Astrocyte of the spinal cord (primary cell): Measurements from ENCODE around the gene TRIM38.
"Not testable (repeated sequence)": the region's sequence is repeated elsewhere in the genome, so short reads cannot be mapped to it uniquely, and the experiment has no call there.

Experiments
- DNase-seq: peaks from one replicate; pipeline ENCODE4 v3.0.0; 2011; ENCODE audit warnings: low read depth, low spot score
- H3K4me3 ChIP-seq: 2 replicates; pipeline ENCODE4 v1.5.1; 2011; ENCODE audit warnings: low read depth, mild to moderate bottlenecking, low read length, moderate library complexity
- in situ Hi-C: cut with HindIII; loops from 2 replicates; pipeline ENCODE4 v1.10.0; 2017; ENCODE audit warnings: low sequenced_read_pairs
- TF ChIP-seq, protein P1 (sequence below): IDR thresholded peaks from 2 replicates; pipeline ENCODE4 v1.5.1; 2012; ENCODE audit warnings: low read depth, mild to moderate bottlenecking, low read length, inconsistent platforms

Gene TRIM38

DNA sequence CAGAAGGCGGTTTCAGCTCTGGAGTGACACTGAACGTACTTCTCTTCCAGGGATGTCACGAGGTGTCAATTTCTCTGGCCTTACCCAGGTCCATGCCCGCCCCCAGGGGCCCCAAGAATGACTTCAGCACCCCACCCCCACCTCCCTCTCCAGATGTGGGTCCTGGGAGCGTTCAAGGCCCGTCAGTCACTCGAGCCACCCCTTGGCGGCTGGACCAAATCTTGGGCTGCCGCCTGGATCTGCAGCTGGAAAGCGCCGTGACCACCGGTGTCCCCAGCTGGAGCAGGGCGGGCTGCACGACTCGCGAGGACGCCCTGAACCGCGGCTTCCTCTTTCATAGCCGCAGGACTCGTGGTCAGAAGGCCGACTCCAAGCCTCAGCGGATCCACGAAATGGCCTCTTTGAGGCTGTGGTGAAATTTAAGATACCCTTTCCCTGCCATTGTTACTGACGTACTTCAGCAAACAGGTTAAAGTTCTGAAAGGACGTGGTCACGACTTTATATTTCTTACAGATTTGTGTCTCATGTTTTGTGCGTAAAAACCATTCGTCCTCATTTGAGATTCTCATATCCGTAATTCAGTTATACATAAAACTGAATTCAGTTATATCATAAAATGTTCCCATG is 29.3 kb downstream of the TRIM38 start:
- in situ Hi-C loops: no loop called here
- DNase-seq: peak; percentile 79
- TF ChIP-seq, protein P1, sequence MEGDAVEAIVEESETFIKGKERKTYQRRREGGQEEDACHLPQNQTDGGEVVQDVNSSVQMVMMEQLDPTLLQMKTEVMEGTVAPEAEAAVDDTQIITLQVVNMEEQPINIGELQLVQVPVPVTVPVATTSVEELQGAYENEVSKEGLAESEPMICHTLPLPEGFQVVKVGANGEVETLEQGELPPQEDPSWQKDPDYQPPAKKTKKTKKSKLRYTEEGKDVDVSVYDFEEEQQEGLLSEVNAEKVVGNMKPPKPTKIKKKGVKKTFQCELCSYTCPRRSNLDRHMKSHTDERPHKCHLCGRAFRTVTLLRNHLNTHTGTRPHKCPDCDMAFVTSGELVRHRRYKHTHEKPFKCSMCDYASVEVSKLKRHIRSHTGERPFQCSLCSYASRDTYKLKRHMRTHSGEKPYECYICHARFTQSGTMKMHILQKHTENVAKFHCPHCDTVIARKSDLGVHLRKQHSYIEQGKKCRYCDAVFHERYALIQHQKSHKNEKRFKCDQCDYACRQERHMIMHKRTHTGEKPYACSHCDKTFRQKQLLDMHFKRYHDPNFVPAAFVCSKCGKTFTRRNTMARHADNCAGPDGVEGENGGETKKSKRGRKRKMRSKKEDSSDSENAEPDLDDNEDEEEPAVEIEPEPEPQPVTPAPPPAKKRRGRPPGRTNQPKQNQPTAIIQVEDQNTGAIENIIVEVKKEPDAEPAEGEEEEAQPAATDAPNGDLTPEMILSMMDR: no peak
- peak overlapping the region; percentile 72 for H3K4me3 ChIP-seq

DNA sequence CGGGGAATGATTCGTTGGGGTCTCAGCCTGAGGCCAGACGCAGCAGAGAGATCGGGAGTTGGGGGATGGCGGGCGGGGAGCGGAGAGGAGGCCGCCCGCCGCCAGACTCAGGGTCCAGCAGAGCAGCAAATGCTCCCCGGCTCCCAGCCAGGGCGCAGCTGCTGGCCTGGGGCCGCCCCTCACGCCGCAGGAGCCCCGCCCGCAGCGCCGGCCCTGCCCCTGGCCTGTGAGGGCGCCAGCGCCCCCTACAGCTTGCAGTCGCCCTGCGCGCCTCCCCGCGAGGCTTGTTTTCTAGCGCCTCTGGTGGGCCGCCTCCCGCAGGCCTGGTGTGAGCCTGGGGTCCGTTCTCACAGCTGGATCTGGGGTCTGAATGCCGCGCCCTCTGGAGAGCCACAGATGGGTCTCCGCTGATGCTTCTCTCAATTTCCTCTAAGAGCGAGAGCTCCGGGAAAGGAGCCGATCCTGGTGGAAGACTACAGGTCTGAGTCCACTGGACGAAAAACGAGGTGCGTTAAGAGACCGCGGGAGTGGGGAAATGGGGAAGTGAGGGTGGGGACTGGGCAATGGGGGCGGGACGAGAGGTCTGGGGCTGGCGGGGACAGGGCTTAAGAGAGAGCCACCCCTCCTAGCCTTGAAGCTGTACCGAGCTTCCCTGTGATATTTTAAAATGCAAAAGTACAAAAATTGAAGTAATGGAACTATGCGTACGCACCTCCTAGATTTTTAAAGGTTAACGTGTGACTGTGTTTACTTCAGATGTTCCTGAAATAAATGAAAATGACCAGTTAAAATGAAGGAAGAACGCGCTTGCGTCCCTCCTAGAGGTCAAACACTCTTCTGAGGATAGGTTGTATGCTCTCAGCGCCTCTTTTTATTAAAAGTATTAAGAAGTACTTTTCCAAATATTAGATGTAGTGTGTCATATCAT is 30.1 kb downstream of the TRIM38 start:
- DNase-seq: peak; percentile 94
- TF ChIP-seq, protein P1: peak; percentile 97
- in situ Hi-C loops: no loop called here
- H3K4me3 ChIP-seq: peak overlapping the region; percentile 72

DNA sequence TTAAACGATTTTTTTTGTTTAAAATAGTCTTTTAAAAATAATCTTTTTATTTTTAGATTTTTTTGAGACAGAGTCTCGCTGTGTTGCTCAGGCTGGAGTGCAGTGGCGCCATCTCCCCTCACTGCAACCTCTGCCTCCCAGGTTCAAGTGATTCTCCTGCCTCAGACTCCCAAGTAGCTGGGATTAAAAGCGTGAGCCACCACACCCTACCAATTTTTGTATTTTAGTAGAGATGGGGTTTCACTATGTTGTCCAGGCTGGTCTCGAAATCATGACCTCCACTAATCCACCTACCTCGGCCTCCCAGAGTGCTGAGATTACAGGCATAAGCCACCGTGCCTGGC is 30.7 kb downstream of the TRIM38 start:
- H3K4me3 ChIP-seq: peak overlapping the region; percentile 72
- in situ Hi-C loops, DNase-seq: not testable (repeated sequence)

DNA sequence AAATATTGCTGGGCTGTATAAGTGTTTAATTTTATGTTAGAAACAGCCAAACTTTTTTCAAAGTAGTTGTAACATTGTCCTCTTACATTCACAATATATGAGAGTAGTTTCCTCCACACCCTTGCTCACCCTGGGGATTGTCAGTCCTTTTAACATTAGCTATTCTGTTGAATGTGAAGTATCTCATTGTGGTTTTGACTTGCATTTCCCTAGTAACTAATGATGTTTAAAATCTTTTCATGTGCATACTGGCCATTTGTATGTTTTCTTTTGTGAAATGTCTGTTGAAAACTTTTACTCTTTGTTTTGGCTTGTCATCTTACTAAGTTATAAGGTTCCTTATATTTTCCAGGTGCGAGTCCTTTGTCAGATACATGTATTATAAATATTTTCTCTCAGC is 32.9 kb downstream of the TRIM38 start:
- TF ChIP-seq, protein P1: no peak
- H3K4me3 ChIP-seq: no peak overlapping the region
- in situ Hi-C loops: no loop called here
- DNase-seq: peak; percentile 32

DNA sequence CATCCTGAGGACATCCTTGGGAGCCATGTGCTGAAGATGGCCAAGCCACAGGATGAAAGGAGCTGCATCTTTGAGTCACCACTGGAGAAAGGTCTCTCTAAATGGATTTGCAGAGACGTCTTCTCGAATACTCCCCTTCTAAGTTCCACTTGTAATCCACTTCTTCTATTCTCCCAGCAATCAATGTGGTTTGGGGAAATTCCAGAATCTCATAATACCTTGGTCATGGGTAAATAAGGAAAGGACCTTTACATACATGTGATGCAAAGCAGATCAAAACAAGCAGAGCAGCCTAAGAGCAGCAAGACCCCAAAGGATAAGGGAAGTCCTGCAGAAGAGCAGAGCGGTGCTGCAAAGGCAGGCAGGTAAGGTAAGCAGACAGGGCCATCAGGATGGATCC is 35.3 kb downstream of the TRIM38 start:
- TF ChIP-seq, protein P1: no peak
- DNase-seq: no peak
- in situ Hi-C loops: no loop called here

DNA sequence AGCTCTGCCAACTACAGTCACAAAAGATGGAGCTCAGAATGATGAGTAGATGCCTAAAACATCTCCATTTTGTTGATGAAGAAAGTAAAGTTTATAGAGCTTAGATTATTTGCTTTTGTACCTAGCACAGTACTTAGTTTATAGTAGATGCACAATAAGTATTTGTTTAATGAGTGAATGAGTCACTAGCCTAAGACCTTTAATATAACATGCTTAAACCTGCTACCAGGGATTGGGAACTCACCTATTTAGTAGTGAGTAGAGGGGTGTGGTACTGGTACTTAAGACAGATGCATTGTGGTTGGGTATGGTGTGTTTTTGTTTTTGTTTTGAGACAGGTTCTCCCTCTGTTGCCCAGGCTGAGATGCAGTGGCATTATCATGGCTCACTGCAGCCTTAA is 35.8 kb downstream of the TRIM38 start:
- TF ChIP-seq, protein P1: no peak
- no peak for DNase-seq
- in situ Hi-C loops: no loop called here
- H3K4me3 ChIP-seq: no peak overlapping the region

More for the DNA sequence above, 35.3 kb downstream of the TRIM38 start:
- no peak overlapping the region for H3K4me3 ChIP-seq

DNA sequence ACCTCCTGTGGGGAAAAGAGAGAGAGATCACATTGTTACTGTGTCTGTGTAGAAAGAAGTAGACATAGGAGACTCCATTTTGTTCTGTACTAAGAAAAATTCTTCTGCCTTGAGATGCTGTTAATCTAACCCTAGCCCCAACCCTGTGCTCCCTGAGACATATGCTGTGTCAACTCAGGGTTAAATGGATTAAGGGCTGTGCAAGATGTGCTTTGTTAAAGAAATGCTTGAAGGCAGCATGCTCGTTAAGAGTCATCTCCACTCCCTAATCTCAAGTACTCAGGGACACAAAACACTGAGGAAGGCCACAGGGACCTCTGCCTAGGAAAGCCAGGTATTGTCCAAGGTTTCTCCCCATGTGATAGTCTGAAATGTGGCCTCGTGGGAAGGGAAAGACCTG is 36.6 kb downstream of the TRIM38 start:
- in situ Hi-C loops, DNase-seq, H3K4me3 ChIP-seq: not testable (repeated sequence)
